H9 (cell line): Measurements from ENCODE around the gene RPS14. TPM values are rescaled to one million over a fixed set of nuclear protein-coding genes. Genes with fewer than 3 reads are reported as not detected.
A peak's percentile ranks its signal among the peaks of the same experiment; 100 is the strongest.

ENCODE experiments used
- DNase-seq: peaks from one replicate; pipeline ENCODE4 v3.0.0-alpha.2; 2017
- H2AFZ ChIP-seq: one replicate; pipeline ENCODE4 v1.6.1; 2013; ENCODE audit warnings: mild to moderate bottlenecking, low read length, control low read depth, moderate library complexity
- H2AK5ac ChIP-seq: 2 replicates; pipeline ENCODE4 v1.6.1; 2013; ENCODE audit warnings: low read length, control low read depth, mixed read lengths; ENCODE audit not compliant: insufficient read length
- H2BK120ac ChIP-seq: one replicate; pipeline ENCODE4 v1.6.1; 2013; ENCODE audit warnings: low read depth, mild to moderate bottlenecking, low read length, control low read depth, inconsistent platforms; ENCODE audit not compliant: poor library complexity, severe bottlenecking
- H2BK12ac ChIP-seq: 2 replicates; pipeline ENCODE4 v1.6.1; 2013; ENCODE audit warnings: low read length, control low read depth, mixed read lengths, low read depth; ENCODE audit not compliant: insufficient read length
- H2BK15ac ChIP-seq: 2 replicates; pipeline ENCODE4 v1.6.1; 2013; ENCODE audit warnings: low read depth, low read length, control low read depth
- H2BK20ac ChIP-seq: one replicate; pipeline ENCODE4 v1.6.1; 2013; ENCODE audit warnings: low read depth, mild to moderate bottlenecking, low read length, control low read depth, inconsistent platforms; ENCODE audit not compliant: poor library complexity, severe bottlenecking
- H2BK5ac ChIP-seq: 2 replicates; pipeline ENCODE4 v1.6.1; 2013; ENCODE audit warnings: low read length, control low read depth, mixed read lengths; ENCODE audit not compliant: insufficient read length
- H3K14ac ChIP-seq: 2 replicates; pipeline ENCODE4 v1.6.1; 2013; ENCODE audit warnings: low read length, control low read depth; ENCODE audit not compliant: insufficient read depth
- H3K18ac ChIP-seq: 2 replicates; pipeline ENCODE4 v1.6.1; 2013; ENCODE audit warnings: low read depth, mild to moderate bottlenecking, mixed read lengths, low read length, control low read depth; ENCODE audit not compliant: insufficient read length
- H3K23ac ChIP-seq: 2 replicates; pipeline ENCODE4 v1.6.1; 2013; ENCODE audit warnings: low read length, control low read depth, mixed read lengths, low read depth; ENCODE audit not compliant: insufficient read length
- H3K23me2 ChIP-seq: 2 replicates; pipeline ENCODE4 v1.6.1; 2013; ENCODE audit warnings: low read depth, mild to moderate bottlenecking, mixed read lengths, low read length, control low read depth; ENCODE audit not compliant: insufficient read length, poor library complexity, severe bottlenecking
- H3K27ac ChIP-seq: 2 replicates; pipeline ENCODE4 v1.5.1; 2013; ENCODE audit warnings: low read length, control low read depth, mixed read lengths, low read depth; ENCODE audit not compliant: insufficient read length
- H3K27me3 ChIP-seq: 2 replicates; pipeline ENCODE4 v1.6.1; 2013; ENCODE audit warnings: low read length, control low read depth, inconsistent platforms; ENCODE audit not compliant: insufficient read depth
- H3K4ac ChIP-seq: 2 replicates; pipeline ENCODE4 v1.6.1; 2013; ENCODE audit warnings: low read depth, mild to moderate bottlenecking, control low read depth, inconsistent platforms, low read length, moderate library complexity
- H3K4me1 ChIP-seq: 2 replicates; pipeline ENCODE4 v1.6.1; 2013; ENCODE audit warnings: low read length, control low read depth, inconsistent platforms; ENCODE audit not compliant: insufficient read depth
- H3K4me2 ChIP-seq: 2 replicates; pipeline ENCODE4 v1.6.1; 2013; ENCODE audit warnings: low read length, control low read depth, mixed read lengths; ENCODE audit not compliant: insufficient read length, insufficient read depth
- H3K56ac ChIP-seq: 2 replicates; pipeline ENCODE4 v1.6.1; 2013; ENCODE audit warnings: low read depth, mild to moderate bottlenecking, mixed read lengths, low read length, control low read depth; ENCODE audit not compliant: insufficient read length
- H3K79me1 ChIP-seq: 2 replicates; pipeline ENCODE4 v1.6.1; 2013; ENCODE audit warnings: low read depth, mild to moderate bottlenecking, moderate library complexity, low read length, control low read depth, inconsistent platforms; ENCODE audit not compliant: insufficient read depth, poor library complexity, severe bottlenecking
- H3K79me2 ChIP-seq: 2 replicates; pipeline ENCODE4 v1.6.1; 2013; ENCODE audit warnings: low read length, control low read depth, inconsistent platforms; ENCODE audit not compliant: insufficient read depth
- H3K9ac ChIP-seq: 2 replicates; pipeline ENCODE4 v1.6.1; 2013; ENCODE audit warnings: low read length, control low read depth, mixed read lengths; ENCODE audit not compliant: insufficient read length; ENCODE audit errors: extremely low read depth
- H3K9me3 ChIP-seq: one replicate; pipeline ENCODE4 v1.6.1; 2013; ENCODE audit warnings: low read depth, low read length, inconsistent platforms; ENCODE audit not compliant: control insufficient read depth
- H3T11ph ChIP-seq: one replicate; pipeline ENCODE4 v1.6.1; 2013; ENCODE audit warnings: mild to moderate bottlenecking, low read length, control low read depth, inconsistent platforms
- H4K20me1 ChIP-seq: one replicate; pipeline ENCODE4 v1.6.1; 2013; ENCODE audit not compliant: control insufficient read depth, insufficient read length, insufficient read depth
- H4K5ac ChIP-seq: 2 replicates; pipeline ENCODE4 v1.6.1; 2013; ENCODE audit warnings: low read depth, mild to moderate bottlenecking, mixed read lengths, low read length, control low read depth; ENCODE audit not compliant: insufficient read length
- H4K8ac ChIP-seq: replicated peaks from 2 replicates; pipeline ENCODE4 v1.6.1; 2013; ENCODE audit warnings: low read length, control low read depth, mixed read lengths, low read depth; ENCODE audit not compliant: insufficient read length
- H4K91ac ChIP-seq: 2 replicates; pipeline ENCODE4 v1.6.1; 2013; ENCODE audit warnings: low read depth, mild to moderate bottlenecking, moderate library complexity, mixed read lengths, low read length, control low read depth; ENCODE audit not compliant: insufficient read length
- H3K27ac Mint-ChIP-seq, 3 experiments: 2 replicates in 2 of 3; 3 replicates in 1 of 3; pipeline ENCODE4 v1.8.0; 2020 to 2021; ENCODE audit warnings: mixed read lengths in 3 of 3, mild to moderate bottlenecking in 1 of 3, moderate library complexity in 1 of 3
- H3K27me3 Mint-ChIP-seq: 2 replicates; pipeline ENCODE4 v1.8.0; 2021; ENCODE audit warnings: low read depth, mild to moderate bottlenecking, moderate library complexity, mixed read lengths
- H3K36me3 Mint-ChIP-seq, 3 experiments: 2 replicates in 2 of 3; 3 replicates in 1 of 3; pipeline ENCODE4 v1.8.0; 2020 to 2021; ENCODE audit warnings: low read depth in 3 of 3, mixed read lengths in 3 of 3; ENCODE audit not compliant: insufficient read depth in 1 of 3
- H3K4me1 Mint-ChIP-seq, 2 experiments: 2 replicates each; pipeline ENCODE4 v1.8.0; 2020; ENCODE audit warnings: mixed read lengths in 2 of 2
- H3K4me3 Mint-ChIP-seq, 2 experiments: 2 replicates in 1 of 2; 3 replicates in 1 of 2; pipeline ENCODE4 v1.8.0; 2020 to 2021; ENCODE audit warnings: mild to moderate bottlenecking in 2 of 2, mixed read lengths in 2 of 2, moderate library complexity in 1 of 2
- H3K9me3 Mint-ChIP-seq, 2 experiments: 2 replicates in 1 of 2; 3 replicates in 1 of 2; pipeline ENCODE4 v1.8.0; 2020; ENCODE audit warnings: mild to moderate bottlenecking in 2 of 2, mixed read lengths in 2 of 2, moderate library complexity in 1 of 2
- CTCF ChIP-seq: fragments of 200-600 bp; sonication (generic); conservative IDR thresholded peaks from 3 replicates; pipeline ENCODE4 v1.8.0; 2021; ENCODE audit warnings: antibody characterized with exemption, mild to moderate bottlenecking
- WGBS: extraction: QIAGEN DNeasy Blood & Tissue Kit; methylation state at CpG from one replicate; pipeline ENCODE4 v1.1.7; 2013; ENCODE audit warnings: missing lambda C conversion rate, low lambda C conversion rate, mixed read lengths; ENCODE audit not compliant: insufficient read length; ENCODE audit errors: extremely low coverage; 5-methylcytosine and 5-hydroxymethylcytosine counted together
- total RNA-seq: library from RNA; stranded (reverse); gene quantifications from 2 replicates; pipeline ENCODE4 v1.2.1, GENCODE V29; 2021

Gene RPS14
- total RNA-seq, 1 experiment from 2014 or later: 2,533 TPM

GRCh38 chr5:150397782-150398721 is 51.5 kb downstream of the RPS14 start:
- no peak overlapping the region for H2BK120ac ChIP-seq
- no peak overlapping the region for H2BK5ac ChIP-seq
- no peaks in the 10 kb centered on the region for H3K4me1 Mint-ChIP-seq
- no peak overlapping the region for H3K18ac ChIP-seq
- no peaks in the 10 kb centered on the region for H3K23me2 ChIP-seq
- no peaks in the 10 kb centered on the region for H3K27me3 Mint-ChIP-seq
- H3K14ac ChIP-seq: no peak overlapping the region
- H3K79me1 ChIP-seq: no peaks in the 10 kb centered on the region
- no peak overlapping the region for H4K5ac ChIP-seq
- no peak overlapping the region for H4K8ac ChIP-seq
- H2AK5ac ChIP-seq: no peak overlapping the region
- no peak overlapping the region for H2BK20ac ChIP-seq
- no peaks in the 10 kb centered on the region for H3K9me3 ChIP-seq
- H3K56ac ChIP-seq: no peak overlapping the region
- H3K4ac ChIP-seq: no peak overlapping the region
- H3K79me2 ChIP-seq: no peaks in the 10 kb centered on the region
- H3K27ac ChIP-seq: no peak overlapping the region
- H2BK15ac ChIP-seq: no peak overlapping the region
- no peak overlapping the region for H2AFZ ChIP-seq
- H3K9ac ChIP-seq: no peak overlapping the region
- peak overlapping the region in 1 of 2 experiments; percentile 1; a peak in 1 of 5 replicates for H3K4me3 Mint-ChIP-seq
- H3T11ph ChIP-seq: no peak overlapping the region
- WGBS: no CpG with 5 or more reads among the region's 13 CpGs
- H3K23ac ChIP-seq: no peak overlapping the region
- no peak overlapping the region for H3K4me2 ChIP-seq
- peaks cover 2% of the 10 kb centered on the region for H4K20me1 ChIP-seq
- TF ChIP-seq CTCF: peak; percentile 46; the same call in 2 of the 3 replicates
- H3K36me3 Mint-ChIP-seq: peaks cover 50 to 91% (median 74%) of the 10 kb centered on the region in 3 experiments
- no peak overlapping the region for H2BK12ac ChIP-seq
- H3K4me1 ChIP-seq: no peaks in the 10 kb centered on the region
- H3K27ac Mint-ChIP-seq: no peak overlapping the region
- H3K9me3 Mint-ChIP-seq: no peaks in the 10 kb centered on the region
- H3K27me3 ChIP-seq: no peaks in the 10 kb centered on the region
- no peak overlapping the region for H4K91ac ChIP-seq
- DNase-seq: no peak
